Measurements from ENCODE around the gene PCSK5. TPM values are rescaled to one million over a fixed set of nuclear protein-coding genes. Genes with fewer than 3 reads are reported as not detected.

Gene PCSK5
- total RNA-seq, 2 experiments from 2014 or later, result 0.76 TPM; not detected in 1

DNA sequence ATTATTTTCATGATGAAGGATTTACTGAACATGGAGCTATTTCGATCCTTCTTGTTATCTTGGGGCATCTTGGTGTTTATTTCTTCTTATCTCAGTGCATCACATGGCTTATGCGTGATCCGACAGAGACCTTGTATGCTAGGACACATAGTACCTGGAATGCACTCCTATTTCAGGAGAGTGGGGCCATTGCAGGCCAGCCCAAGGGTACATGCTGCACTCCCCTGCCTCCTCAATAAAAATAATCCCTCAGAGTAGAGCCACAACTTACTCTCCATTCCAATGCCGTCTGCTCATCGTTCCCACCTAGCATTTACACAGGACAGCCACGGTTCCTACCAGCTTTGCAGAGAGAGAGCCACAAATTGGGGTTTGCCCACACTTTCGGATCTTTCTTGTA is 43.5 kb downstream of the PCSK5 start:
- no peaks in the 10 kb centered on the region for H4K20me1 ChIP-seq (ENCODE audit: insufficient read depth, low read length)
- CTCF ChIA-PET (ENCODE audit: unreplicated experiment), result no interaction called here
- no peaks in the 10 kb centered on the region for H3K9me2 ChIP-seq (ENCODE audit: insufficient read depth, low read length)
- POLR2A ChIA-PET, result interaction anchor here (0.6 kb wide), 2 partner anchors 979 to 1369 kb away, joined by 3 read pairs; no protein-coding TSS in a partner anchor
- BruUV-seq (replicated peaks), result no TSS peak
- no peak overlapping the region for H3K27ac ChIP-seq (ENCODE audit: low read depth, low read length, poor library complexity, severe bottlenecking)
- H3K79me2 ChIP-seq (ENCODE audit: insufficient read depth, low read depth, low read length), result no peaks in the 10 kb centered on the region
- no peak for DNase-seq (ENCODE audit: low spot score)
- H3K4me2 ChIP-seq (ENCODE audit: low read length), result no peak overlapping the region
- no peaks in the 10 kb centered on the region for H3K4me1 ChIP-seq (ENCODE audit: insufficient read depth, low read length, poor library complexity, severe bottlenecking)
- no peak overlapping the region for H3K4me3 ChIP-seq (ENCODE audit: low read depth, low read length, poor library complexity, severe bottlenecking)
- intact Hi-C loops (cut with micrococcal nuclease; ENCODE audit: unreplicated experiment), result no loop called here
- no peak overlapping the region for H2AFZ ChIP-seq (ENCODE audit: low read length)
- no peaks in the 10 kb centered on the region for H3K36me3 ChIP-seq (ENCODE audit: insufficient read depth, low read length)
- H3K9me3 ChIP-seq (ENCODE audit: low read length), result no peaks in the 10 kb centered on the region
- TF ChIP-seq, protein P1, sequence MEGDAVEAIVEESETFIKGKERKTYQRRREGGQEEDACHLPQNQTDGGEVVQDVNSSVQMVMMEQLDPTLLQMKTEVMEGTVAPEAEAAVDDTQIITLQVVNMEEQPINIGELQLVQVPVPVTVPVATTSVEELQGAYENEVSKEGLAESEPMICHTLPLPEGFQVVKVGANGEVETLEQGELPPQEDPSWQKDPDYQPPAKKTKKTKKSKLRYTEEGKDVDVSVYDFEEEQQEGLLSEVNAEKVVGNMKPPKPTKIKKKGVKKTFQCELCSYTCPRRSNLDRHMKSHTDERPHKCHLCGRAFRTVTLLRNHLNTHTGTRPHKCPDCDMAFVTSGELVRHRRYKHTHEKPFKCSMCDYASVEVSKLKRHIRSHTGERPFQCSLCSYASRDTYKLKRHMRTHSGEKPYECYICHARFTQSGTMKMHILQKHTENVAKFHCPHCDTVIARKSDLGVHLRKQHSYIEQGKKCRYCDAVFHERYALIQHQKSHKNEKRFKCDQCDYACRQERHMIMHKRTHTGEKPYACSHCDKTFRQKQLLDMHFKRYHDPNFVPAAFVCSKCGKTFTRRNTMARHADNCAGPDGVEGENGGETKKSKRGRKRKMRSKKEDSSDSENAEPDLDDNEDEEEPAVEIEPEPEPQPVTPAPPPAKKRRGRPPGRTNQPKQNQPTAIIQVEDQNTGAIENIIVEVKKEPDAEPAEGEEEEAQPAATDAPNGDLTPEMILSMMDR (conservative IDR thresholded peaks at IDR 0.05; ENCODE audit: low read length), result no peak
- no peak for TF ChIP-seq EZH2phosphoT487 (IDR thresholded peaks at IDR 0.05; ENCODE audit: borderline replicate concordance, low read depth, low read length)

DNA sequence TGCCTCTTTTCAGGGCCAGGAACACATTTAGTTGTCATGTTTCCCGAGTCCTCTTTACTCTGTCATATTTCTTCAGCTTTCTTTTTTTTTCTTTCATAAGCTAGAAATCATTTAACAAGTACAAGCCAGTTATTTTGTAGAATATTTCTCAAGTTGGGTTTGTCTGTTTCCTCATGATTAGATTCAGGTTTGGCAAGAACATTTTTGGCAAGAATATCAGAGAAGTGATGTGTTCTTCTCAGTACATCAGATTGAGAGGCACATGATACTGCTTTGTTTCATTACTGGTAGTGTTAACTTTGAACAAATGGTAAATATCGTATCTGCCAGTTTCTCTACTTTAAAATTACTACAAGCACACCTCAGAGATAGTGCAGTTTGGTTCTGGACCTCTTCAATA is 45.1 kb downstream of the PCSK5 start:
- H3K9me2 ChIP-seq (ENCODE audit: insufficient read depth, low read length), result no peaks in the 10 kb centered on the region
- H2AFZ ChIP-seq (ENCODE audit: low read length), result no peak overlapping the region
- H3K4me1 ChIP-seq (ENCODE audit: insufficient read depth, low read length, poor library complexity, severe bottlenecking), result no peaks in the 10 kb centered on the region
- no peak overlapping the region for H3K4me3 ChIP-seq (ENCODE audit: low read depth, low read length, poor library complexity, severe bottlenecking)
- no peak for DNase-seq (ENCODE audit: low spot score)
- H3K36me3 ChIP-seq (ENCODE audit: insufficient read depth, low read length), result no peaks in the 10 kb centered on the region
- no peak overlapping the region for H3K4me2 ChIP-seq (ENCODE audit: low read length)
- no peak overlapping the region for H3K27ac ChIP-seq (ENCODE audit: low read depth, low read length, poor library complexity, severe bottlenecking)
- intact Hi-C loops (cut with micrococcal nuclease; ENCODE audit: unreplicated experiment), result no loop called here
- no peaks in the 10 kb centered on the region for H3K79me2 ChIP-seq (ENCODE audit: insufficient read depth, low read depth, low read length)
- BruUV-seq (replicated peaks), result no TSS peak
- H4K20me1 ChIP-seq (ENCODE audit: insufficient read depth, low read length), result no peaks in the 10 kb centered on the region
- ChIA-PET POLR2A (no interaction called here), CTCF (ENCODE audit: unreplicated experiment) (no interaction called here)
- H3K9me3 ChIP-seq (ENCODE audit: low read length), result no peaks in the 10 kb centered on the region
- TF ChIP-seq, protein P1 (conservative IDR thresholded peaks at IDR 0.05; ENCODE audit: low read length), result no peak
- TF ChIP-seq EZH2phosphoT487 (IDR thresholded peaks at IDR 0.05; ENCODE audit: borderline replicate concordance, low read depth, low read length), result no peak

DNA sequence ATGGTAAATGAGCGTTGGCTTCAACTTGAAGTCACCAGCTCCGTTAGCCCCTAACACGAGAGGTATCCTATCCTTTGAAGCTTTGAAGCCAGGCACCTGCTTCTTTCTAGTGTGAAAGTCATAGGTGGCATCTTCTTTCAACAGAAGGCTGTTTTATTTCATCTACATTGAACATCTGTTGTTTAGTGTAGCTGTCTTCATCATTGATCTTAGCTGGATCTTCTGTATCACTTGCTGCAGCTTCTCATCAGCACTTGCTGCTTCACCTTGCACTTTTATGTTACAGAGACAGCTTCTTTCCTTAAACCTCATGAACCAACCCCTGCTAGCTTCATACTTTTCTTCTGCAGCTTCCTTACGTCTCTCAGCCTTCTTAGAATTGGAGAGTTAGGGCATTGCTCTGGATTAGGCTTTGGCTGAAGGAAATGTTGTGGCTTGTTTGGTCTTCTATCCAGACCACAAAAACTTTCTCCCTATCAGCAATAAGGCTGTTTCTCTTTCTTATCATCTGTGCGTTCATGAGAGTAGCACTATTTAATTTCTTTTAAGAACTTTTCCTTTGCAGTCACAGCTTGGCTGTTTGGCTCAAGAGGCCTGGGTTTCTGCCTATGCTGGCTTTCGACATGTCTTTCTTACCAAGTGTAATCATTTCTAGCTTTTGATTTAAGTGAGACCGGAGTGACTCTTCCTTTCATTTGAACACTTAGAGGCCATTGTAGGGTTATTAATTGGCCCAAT is 47.2 kb downstream of the PCSK5 start:
- Histone ChIP-seq H3K4me2 (ENCODE audit: low read length) (no peak overlapping the region), H3K4me1 (ENCODE audit: insufficient read depth, low read length, poor library complexity, severe bottlenecking) (no peaks in the 10 kb centered on the region), H3K4me3 (ENCODE audit: low read depth, low read length, poor library complexity, severe bottlenecking) (no peak overlapping the region), H3K9me2 (ENCODE audit: insufficient read depth, low read length) (no peaks in the 10 kb centered on the region), H3K79me2 (ENCODE audit: insufficient read depth, low read depth, low read length) (no peaks in the 10 kb centered on the region), H2AFZ (ENCODE audit: low read length) (no peak overlapping the region), H3K9me3 (ENCODE audit: low read length) (no peaks in the 10 kb centered on the region), H3K27ac (ENCODE audit: low read depth, low read length, poor library complexity, severe bottlenecking) (no peak overlapping the region), H3K36me3 (ENCODE audit: insufficient read depth, low read length) (no peaks in the 10 kb centered on the region), H4K20me1 (ENCODE audit: insufficient read depth, low read length) (no peaks in the 10 kb centered on the region)
- no peak for DNase-seq (ENCODE audit: low spot score)
- ChIA-PET CTCF (ENCODE audit: unreplicated experiment) (no interaction called here), POLR2A (no interaction called here)
- no TSS peak for BruUV-seq (replicated peaks)
- intact Hi-C loops (cut with micrococcal nuclease; ENCODE audit: unreplicated experiment), result no loop called here
- TF ChIP-seq, protein P1 (conservative IDR thresholded peaks at IDR 0.05; ENCODE audit: low read length), result no peak
- TF ChIP-seq EZH2phosphoT487 (IDR thresholded peaks at IDR 0.05; ENCODE audit: borderline replicate concordance, low read depth, low read length), result no peak

Data from OCI-LY7 (cell line).